ENCODE data around the gene MPI. TPM values are rescaled to one million over a fixed set of nuclear protein-coding genes. Genes with fewer than 3 reads are reported as not detected.
A peak's percentile ranks its signal among the peaks of the same experiment; 100 is the strongest.
"Not testable (repeated sequence)": the region's sequence is repeated elsewhere in the genome, so short reads cannot be mapped to it uniquely, and the experiment has no call there.

MPI gene
- total and polyA plus RNA-seq, 2 donors (not counting 3 experiments of a cell fraction or from before 2014, with no cell fraction given): 36.3 to 69.3 TPM

- POLR2A ChIA-PET; DNase-seq (ENCODE audit: low read depth, low spot score); intact Hi-C loops (cut with micrococcal nuclease): not testable (repeated sequence)
Measured at GRCh38 chr15:74887537-74888193, 2.2 kb upstream of the MPI start.

GRCh38 chr15:74888716-74889115 is 1.1 kb upstream of the MPI start:
- no peaks in the 10 kb centered on the region for H4K20me1 ChIP-seq (replicated peaks; ENCODE audit: control insufficient read depth, extremely low read depth, insufficient read depth, low read length)
- DNase-seq (ENCODE audit: low read depth, low spot score): no peak
- H3K4me1 ChIP-seq (ENCODE audit: control insufficient read depth, extremely low read depth, insufficient read depth, low read length): peaks cover 12% of the 10 kb centered on the region
- dilution Hi-C loops (cut with MboI; ENCODE audit: extremely low pct_ligation_motif_present, low sequenced_read_pairs) (no loop called here), intact Hi-C loops (cut with micrococcal nuclease) (loop anchor here (1.0 kb wide), 1 partner anchor 18 kb away; the partner anchor contains the start of gene FAM219B)
- peaks cover 0 to 6% of the 10 kb centered on the region in 2 experiments for H3K36me3 ChIP-seq (ENCODE audit: control insufficient read depth in 2 of 2, extremely low read depth in 1 of 2, insufficient read depth in 2 of 2, low read length in 2 of 2)
- no peak overlapping the region for H3K4me2 ChIP-seq (ENCODE audit: insufficient read depth, low read length)
- FAIRE-seq: no peak
- no peak overlapping the region for H3K27ac ChIP-seq (ENCODE audit: insufficient read depth, low read depth, low read length)
- TF ChIP-seq FOS (IDR thresholded peaks at IDR 0.05; ENCODE audit: borderline replicate concordance, insufficient read depth, low read length): no peak
- no peak for TF ChIP-seq JUN (IDR thresholded peaks at IDR 0.05; ENCODE audit: borderline replicate concordance, insufficient read depth, insufficient read length, low read depth)
- no peak for TF ChIP-seq CTCF (IDR thresholded peaks at IDR 0.05; ENCODE audit: extremely low read depth in 1 of 2, insufficient read depth in 1 of 2, low read depth in 1 of 2, low read length in 2 of 2)
- no peak for TF ChIP-seq POLR2AphosphoS5 (IDR thresholded peaks at IDR 0.05; ENCODE audit: insufficient read depth, low read depth, low read length)
- TF ChIP-seq GATA2 (IDR thresholded peaks at IDR 0.05; ENCODE audit: insufficient read depth, insufficient read length, low read depth, low read length): no peak
- TF ChIP-seq MYC (IDR thresholded peaks at IDR 0.05; ENCODE audit: low read depth, low read length): no peak
- TF ChIP-seq POLR2A (IDR thresholded peaks at IDR 0.05; ENCODE audit: low read depth, low read length): no peak
- TF ChIP-seq MAX (IDR thresholded peaks at IDR 0.05; ENCODE audit: insufficient read depth, insufficient read length): no peak
- TF ChIP-seq EZH2 (IDR thresholded peaks at IDR 0.05; ENCODE audit: borderline replicate concordance, low read depth, low read length, severe bottlenecking): no peak
- H3K9ac ChIP-seq (replicated peaks; ENCODE audit: extremely low read depth, insufficient read depth, low read length): no peak overlapping the region
- H3K9me3 ChIP-seq (replicated peaks; ENCODE audit: control insufficient read depth, insufficient read depth, low read length): no peaks in the 10 kb centered on the region
- ChIA-PET POLR2A (interaction anchor here (1.4 kb wide), 1 partner anchor 18 kb away, joined by 3 read pairs; the partner anchor contains the start of gene FAM219B), CTCF (interaction anchor here (3.1 kb wide), 1 partner anchor 13 kb away, joined by 28 read pairs; no protein-coding TSS in a partner anchor)
- H3K79me2 ChIP-seq (ENCODE audit: control insufficient read depth, insufficient read depth, low read length): peaks cover 6% of the 10 kb centered on the region
- H3K27me3 ChIP-seq (ENCODE audit: control insufficient read depth in 2 of 2, insufficient read depth in 2 of 2, low read length in 2 of 2): no peaks in the 10 kb centered on the region
- no TSS peak for BruUV-seq (replicated peaks)
- H3K4me3 ChIP-seq (replicated peaks in 1 of 3; ENCODE audit: insufficient read depth in 1 of 3, low read depth in 1 of 3, low read length in 3 of 3): no peak overlapping the region
- H2AFZ ChIP-seq (ENCODE audit: low read depth, low read length): peak overlapping the region; percentile 70
- no peaks in the 10 kb centered on the region for H3K9me1 ChIP-seq (replicated peaks; ENCODE audit: control insufficient read depth, extremely low read depth, insufficient read depth, low read length)

More at GRCh38 chr15:74887537-74888193, 2.2 kb upstream of the MPI start:
- H3K9ac ChIP-seq (replicated peaks; ENCODE audit: extremely low read depth, insufficient read depth, low read length); H3K9me1 ChIP-seq (replicated peaks; ENCODE audit: control insufficient read depth, extremely low read depth, insufficient read depth, low read length); FAIRE-seq; H3K27me3 ChIP-seq (ENCODE audit: control insufficient read depth in 2 of 2, insufficient read depth in 2 of 2, low read length in 2 of 2); H3K79me2 ChIP-seq (ENCODE audit: control insufficient read depth, insufficient read depth, low read length); BruUV-seq (replicated peaks); H3K27ac ChIP-seq (ENCODE audit: insufficient read depth, low read depth, low read length); H3K9me3 ChIP-seq (replicated peaks; ENCODE audit: control insufficient read depth, insufficient read depth, low read length); H3K4me2 ChIP-seq (ENCODE audit: insufficient read depth, low read length); dilution Hi-C loops (cut with MboI; ENCODE audit: extremely low pct_ligation_motif_present, low sequenced_read_pairs); H3K4me3 ChIP-seq (replicated peaks in 1 of 3; ENCODE audit: insufficient read depth in 1 of 3, low read depth in 1 of 3, low read length in 3 of 3); H2AFZ ChIP-seq (ENCODE audit: low read depth, low read length); H4K20me1 ChIP-seq (replicated peaks; ENCODE audit: control insufficient read depth, extremely low read depth, insufficient read depth, low read length); H3K36me3 ChIP-seq (ENCODE audit: control insufficient read depth in 2 of 2, extremely low read depth in 1 of 2, insufficient read depth in 2 of 2, low read length in 2 of 2): not testable (repeated sequence)
- H3K4me1 ChIP-seq (ENCODE audit: control insufficient read depth, extremely low read depth, insufficient read depth, low read length): peaks cover 12% of the 10 kb centered on the region
- CTCF ChIA-PET: interaction anchor here (1.6 to 3.1 kb wide), 2 partner anchors 14 kb away, joined by 5 to 28 read pairs; no protein-coding TSS in a partner anchor
